GM12864 (cell line): ENCODE data around the gene PIBF1.

Experiments
- DNase-seq: peaks from one replicate; pipeline ENCODE4 v3.0.0-alpha.2; 2011; ENCODE audit warnings: low read depth
- H3K4me3 ChIP-seq: 2 replicates; pipeline ENCODE4 v1.5.1; 2011; ENCODE audit warnings: mild to moderate bottlenecking, low read depth, low read length, control low read depth
- CTCF ChIP-seq: IDR thresholded peaks from 2 replicates; pipeline ENCODE4 v1.5.1; 2011; ENCODE audit warnings: low read depth, mild to moderate bottlenecking, moderate library complexity, low read length, control low read depth, inconsistent platforms; ENCODE audit errors: missing control alignments

Gene PIBF1

GRCh38 chr13:72849571-72849970, 67.6 kb downstream of the PIBF1 start:
- TF ChIP-seq CTCF, result no peak
- no peak for DNase-seq
- no peak overlapping the region for H3K4me3 ChIP-seq

- no peak for TF ChIP-seq CTCF
- H3K4me3 ChIP-seq, result no peak overlapping the region
- DNase-seq, result no peak
Observed at GRCh38 chr13:72850959-72851677, 69.2 kb downstream of the PIBF1 start.

- no peak for DNase-seq
- H3K4me3 ChIP-seq, result no peak overlapping the region
- no peak for TF ChIP-seq CTCF
Observed at GRCh38 chr13:72851678-72852014, 69.7 kb downstream of the PIBF1 start.

GRCh38 chr13:72852207-72852606, 70.3 kb downstream of the PIBF1 start:
- TF ChIP-seq CTCF, result no peak
- no peak overlapping the region for H3K4me3 ChIP-seq
- no peak for DNase-seq

- TF ChIP-seq CTCF, result no peak
- no peak overlapping the region for H3K4me3 ChIP-seq
- no peak for DNase-seq
Observed at GRCh38 chr13:72853000-72853399, 71.1 kb downstream of the PIBF1 start.

GRCh38 chr13:72864142-72865011, 82.4 kb downstream of the PIBF1 start:
- TF ChIP-seq CTCF, result no peak
- peak; percentile 39 for DNase-seq
- H3K4me3 ChIP-seq, result no peak overlapping the region

- no peak for DNase-seq
- TF ChIP-seq CTCF, result no peak
- no peak overlapping the region for H3K4me3 ChIP-seq
Observed at GRCh38 chr13:72868229-72868628, 86.3 kb downstream of the PIBF1 start.
